Measurements from ENCODE around the gene FBXL14. TPM values are rescaled to one million over a fixed set of nuclear protein-coding genes. Genes with fewer than 3 reads are reported as not detected.
A peak's percentile ranks its signal among the peaks of the same experiment; 100 is the strongest.

FBXL14 gene
- total RNA-seq, 1 experiment from 2014 or later: 19.3 TPM

DNA sequence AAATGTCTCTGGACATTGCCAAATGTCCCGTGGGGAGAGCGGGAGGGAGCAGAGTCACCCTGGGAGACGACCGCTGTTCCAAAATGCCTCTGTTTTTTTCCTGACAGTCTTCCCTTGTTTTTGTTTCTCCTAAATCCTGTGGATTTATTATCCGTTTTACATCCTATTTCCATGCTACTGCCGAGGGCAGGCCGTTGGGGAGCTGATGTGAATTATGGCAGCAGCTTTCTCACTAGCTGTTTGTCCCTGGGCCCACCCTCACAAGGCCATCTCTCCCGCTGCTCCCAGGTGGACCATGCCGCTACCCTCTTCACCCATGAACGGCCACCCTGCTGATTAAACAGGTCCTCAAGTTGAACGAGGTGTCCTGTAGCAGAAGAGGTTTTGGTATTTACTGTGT is 55.2 kb downstream of the FBXL14 start:
- Histone ChIP-seq H3K4me3 (ENCODE audit: low read depth, low read length, poor library complexity, severe bottlenecking) (no peak overlapping the region), H3K27ac (ENCODE audit: low read depth, low read length, poor library complexity, severe bottlenecking) (no peak overlapping the region), H3K36me3 (ENCODE audit: insufficient read depth, low read length, poor library complexity, severe bottlenecking) (no peaks in the 10 kb centered on the region), H3K27me3 (replicated peaks; ENCODE audit: insufficient read depth, low read depth, low read length, poor library complexity) (no peaks in the 10 kb centered on the region), H3K9me3 (ENCODE audit: low read depth, low read length, poor library complexity, severe bottlenecking) (no peaks in the 10 kb centered on the region), H3K4me1 (ENCODE audit: insufficient read depth, low read length, poor library complexity, severe bottlenecking) (peaks cover 3% of the 10 kb centered on the region)
- CTCF ChIA-PET: no interaction called here
- intact Hi-C loops (cut with micrococcal nuclease; ENCODE audit: unreplicated experiment): no loop called here
- POLR2A ChIA-PET (ENCODE audit: low non-redundant PET): no interaction called here
- TF ChIP-seq EZH2 (IDR thresholded peaks at IDR 0.05; ENCODE audit: borderline replicate concordance, low read depth, low read length, poor library complexity, severe bottlenecking): no peak
- BruUV-seq (replicated peaks): no TSS peak
- DNase-seq (ENCODE audit: low spot score): no peak

GRCh38 chr12:1536817-1537216 is 57.6 kb downstream of the FBXL14 start:
- ChIA-PET POLR2A (ENCODE audit: low non-redundant PET) (no interaction called here), CTCF (no interaction called here)
- Histone ChIP-seq H3K9me3 (ENCODE audit: low read depth, low read length, poor library complexity, severe bottlenecking) (no peaks in the 10 kb centered on the region), H3K36me3 (ENCODE audit: insufficient read depth, low read length, poor library complexity, severe bottlenecking) (no peaks in the 10 kb centered on the region), H3K4me3 (ENCODE audit: low read depth, low read length, poor library complexity, severe bottlenecking) (no peak overlapping the region), H3K27me3 (replicated peaks; ENCODE audit: insufficient read depth, low read depth, low read length, poor library complexity) (peaks cover 13% of the 10 kb centered on the region), H3K27ac (ENCODE audit: low read depth, low read length, poor library complexity, severe bottlenecking) (no peak overlapping the region), H3K4me1 (ENCODE audit: insufficient read depth, low read length, poor library complexity, severe bottlenecking) (peaks cover 10% of the 10 kb centered on the region)
- BruUV-seq (replicated peaks): no TSS peak
- TF ChIP-seq EZH2 (IDR thresholded peaks at IDR 0.05; ENCODE audit: borderline replicate concordance, low read depth, low read length, poor library complexity, severe bottlenecking) (no peak), CTCF (conservative IDR thresholded peaks at IDR 0.05; ENCODE audit: low read depth, low read length) (no peak)
- intact Hi-C loops (cut with micrococcal nuclease; ENCODE audit: unreplicated experiment): no loop called here
- no peak for DNase-seq (ENCODE audit: low spot score)

- intact Hi-C loops (cut with micrococcal nuclease; ENCODE audit: unreplicated experiment): no loop called here
- Histone ChIP-seq H3K27ac (ENCODE audit: low read depth, low read length, poor library complexity, severe bottlenecking) (no peak overlapping the region), H3K36me3 (ENCODE audit: insufficient read depth, low read length, poor library complexity, severe bottlenecking) (no peaks in the 10 kb centered on the region), H3K4me3 (ENCODE audit: low read depth, low read length, poor library complexity, severe bottlenecking) (no peak overlapping the region), H3K9me3 (ENCODE audit: low read depth, low read length, poor library complexity, severe bottlenecking) (no peaks in the 10 kb centered on the region), H3K27me3 (replicated peaks; ENCODE audit: insufficient read depth, low read depth, low read length, poor library complexity) (peaks cover 24% of the 10 kb centered on the region), H3K4me1 (ENCODE audit: insufficient read depth, low read length, poor library complexity, severe bottlenecking) (peaks cover 10% of the 10 kb centered on the region)
- DNase-seq (ENCODE audit: low spot score): no peak
- TF ChIP-seq CTCF (conservative IDR thresholded peaks at IDR 0.05; ENCODE audit: low read depth, low read length) (no peak), EZH2 (IDR thresholded peaks at IDR 0.05; ENCODE audit: borderline replicate concordance, low read depth, low read length, poor library complexity, severe bottlenecking) (no peak)
- BruUV-seq (replicated peaks): no TSS peak
- CTCF ChIA-PET: interaction anchor here (1.4 kb wide), 1 partner anchor 49 kb away, joined by 4 read pairs; no protein-coding TSS in a partner anchor
- POLR2A ChIA-PET (ENCODE audit: low non-redundant PET): no interaction called here
Measured at GRCh38 chr12:1534748-1535147, 59.6 kb downstream of the FBXL14 start.

DNA sequence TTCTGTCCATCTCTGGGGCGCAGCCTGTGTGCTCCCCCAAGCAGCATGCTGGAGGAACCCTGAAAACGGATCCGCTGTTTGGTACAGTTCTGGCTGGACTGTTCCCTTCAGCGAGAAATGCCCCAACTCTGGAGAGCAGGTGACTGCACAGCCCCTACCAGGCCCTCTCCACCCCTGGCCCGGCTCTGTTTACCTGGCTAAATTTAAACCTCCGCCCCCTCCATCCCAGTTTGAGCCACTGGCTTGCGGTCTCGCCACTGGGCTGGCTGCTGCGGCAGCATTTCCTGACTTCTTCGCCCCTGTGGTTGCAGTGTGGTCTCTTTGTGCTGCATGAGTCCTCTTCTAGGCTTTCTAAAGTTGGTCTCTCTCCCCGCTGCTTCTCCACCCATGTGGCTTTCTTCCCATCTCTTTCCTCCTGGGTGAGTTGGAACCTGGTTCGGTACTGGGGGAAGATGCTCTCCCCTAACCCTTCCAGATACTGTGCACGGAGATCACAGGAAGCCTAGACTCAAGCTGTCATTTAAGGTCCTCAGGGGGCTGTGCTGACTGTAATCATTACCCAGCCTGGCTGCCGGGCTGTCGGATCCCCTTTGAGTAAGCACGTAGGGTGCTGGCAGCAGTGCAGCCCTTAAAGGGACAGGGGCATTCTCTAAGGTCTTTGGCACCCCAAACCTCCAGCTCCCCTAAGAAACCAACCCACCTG is 60.6 kb downstream of the FBXL14 start:
- H3K4me3 ChIP-seq (ENCODE audit: low read depth, low read length, poor library complexity, severe bottlenecking): peak overlapping the region; percentile 14
- H3K27me3 ChIP-seq (replicated peaks; ENCODE audit: insufficient read depth, low read depth, low read length, poor library complexity): peaks cover 34% of the 10 kb centered on the region
- no TSS peak for BruUV-seq (replicated peaks)
- H3K4me1 ChIP-seq (ENCODE audit: insufficient read depth, low read length, poor library complexity, severe bottlenecking): peaks cover 10% of the 10 kb centered on the region
- no peaks in the 10 kb centered on the region for H3K36me3 ChIP-seq (ENCODE audit: insufficient read depth, low read length, poor library complexity, severe bottlenecking)
- peak; percentile 41 for DNase-seq (ENCODE audit: low spot score)
- CTCF ChIA-PET: interaction anchor here (0.7 to 2.1 kb wide), 5 partner anchors 16 to 416 kb away, joined by 3 to 12 read pairs (median 4); no protein-coding TSS in a partner anchor
- TF ChIP-seq CTCF (conservative IDR thresholded peaks at IDR 0.05; ENCODE audit: low read depth, low read length) (no peak), EZH2 (IDR thresholded peaks at IDR 0.05; ENCODE audit: borderline replicate concordance, low read depth, low read length, poor library complexity, severe bottlenecking) (no peak)
- no peak overlapping the region for H3K27ac ChIP-seq (ENCODE audit: low read depth, low read length, poor library complexity, severe bottlenecking)
- no peaks in the 10 kb centered on the region for H3K9me3 ChIP-seq (ENCODE audit: low read depth, low read length, poor library complexity, severe bottlenecking)
- POLR2A ChIA-PET (ENCODE audit: low non-redundant PET): no interaction called here
- intact Hi-C loops (cut with micrococcal nuclease; ENCODE audit: unreplicated experiment): no loop called here
